HEK293 (cell line): ENCODE measurements around the gene CPNE1.

Source experiments
- BCL11B ChIP-seq: fragments of 450-650 bp; formaldehyde crosslinking; IDR thresholded peaks from 2 replicates; pipeline ENCODE4 v1.5.1; 2016; ENCODE audit warnings: low read depth, missing biosample characterization, missing genetic modification characterization
- GLI4 ChIP-seq: fragments of 450-650 bp; formaldehyde crosslinking; IDR thresholded peaks from 2 replicates; pipeline ENCODE4 v1.5.1; 2016; ENCODE audit warnings: missing biosample characterization, missing genetic modification characterization
- GLIS2 ChIP-seq: fragments of 450-650 bp; formaldehyde crosslinking; IDR thresholded peaks from 2 replicates; pipeline ENCODE4 v1.5.1; 2016; ENCODE audit warnings: missing biosample characterization, missing genetic modification characterization
- HOXA7 ChIP-seq: sonication (generic); formaldehyde crosslinking; IDR thresholded peaks from 2 replicates; pipeline ENCODE4 v1.8.1; 2022; ENCODE audit warnings: missing genetic modification reagents, borderline replicate concordance
- PRDM1 ChIP-seq: fragments of 450-650 bp; formaldehyde crosslinking; IDR thresholded peaks from 2 replicates; pipeline ENCODE4; 2016; ENCODE audit warnings: missing biosample characterization, missing genetic modification characterization
- RBAK ChIP-seq: fragments of 450-650 bp; formaldehyde crosslinking; IDR thresholded peaks from 2 replicates; pipeline ENCODE4 v1.5.1; 2016; ENCODE audit warnings: missing biosample characterization, missing genetic modification characterization
- SP7 ChIP-seq: fragments of 450-650 bp; formaldehyde crosslinking; IDR thresholded peaks from 2 replicates; pipeline ENCODE4 v1.5.1; 2016; ENCODE audit warnings: missing biosample characterization, missing genetic modification characterization
- ZBTB11 ChIP-seq: fragments of 450-650 bp; formaldehyde crosslinking; conservative IDR thresholded peaks from 2 replicates; pipeline ENCODE4 v1.5.1; 2016; ENCODE audit warnings: low read depth, missing biosample characterization, missing genetic modification characterization
- ZNF112 ChIP-seq: fragments of 450-650 bp; formaldehyde crosslinking; IDR thresholded peaks from 2 replicates; pipeline ENCODE4 v1.5.0; 2017; ENCODE audit warnings: missing biosample characterization, missing genetic modification characterization
- ZNF169 ChIP-seq: fragments of 450-650 bp; formaldehyde crosslinking; IDR thresholded peaks from 2 replicates; pipeline ENCODE4 v1.5.1; 2016; ENCODE audit warnings: missing biosample characterization, missing genetic modification characterization
- ZNF2 ChIP-seq: fragments of 450-650 bp; formaldehyde crosslinking; IDR thresholded peaks from 2 replicates; pipeline ENCODE4 v1.5.1; 2016; ENCODE audit warnings: missing biosample characterization, missing genetic modification characterization
- ZNF48 ChIP-seq: fragments of 450-650 bp; formaldehyde crosslinking; IDR thresholded peaks from 2 replicates; pipeline ENCODE4 v1.5.1; 2016; ENCODE audit warnings: missing biosample characterization, missing genetic modification characterization
- ZNF544 ChIP-seq: fragments of 450-650 bp; formaldehyde crosslinking; IDR thresholded peaks from 2 replicates; pipeline ENCODE4 v1.5.0; 2017; ENCODE audit warnings: missing biosample characterization, missing genetic modification characterization
- ZNF558 ChIP-seq: fragments of 450-650 bp; formaldehyde crosslinking; IDR thresholded peaks from 2 replicates; pipeline ENCODE4 v1.5.1; 2016; ENCODE audit warnings: missing biosample characterization, missing genetic modification characterization
- ZNF623 ChIP-seq: fragments of 450-650 bp; formaldehyde crosslinking; IDR thresholded peaks from 2 replicates; pipeline ENCODE4 v1.5.1; 2016; ENCODE audit warnings: missing biosample characterization, missing genetic modification characterization
- ZNF624 ChIP-seq: fragments of 450-650 bp; formaldehyde crosslinking; IDR thresholded peaks from 2 replicates; pipeline ENCODE4 v1.5.1; 2017; ENCODE audit warnings: missing biosample characterization, missing genetic modification characterization
- ZNF704 ChIP-seq: fragments of 450-650 bp; formaldehyde crosslinking; IDR thresholded peaks from 2 replicates; pipeline ENCODE4 v1.5.1; 2016; ENCODE audit warnings: missing biosample characterization, missing genetic modification characterization
- ZNF76 ChIP-seq: fragments of 450-650 bp; formaldehyde crosslinking; IDR thresholded peaks from 2 replicates; pipeline ENCODE4; 2016; ENCODE audit warnings: low read depth, missing biosample characterization, missing genetic modification characterization, borderline replicate concordance
- TF ChIP-seq, protein P1 (sequence below): fragments of 450-650 bp; formaldehyde crosslinking; IDR thresholded peaks from 2 replicates; pipeline ENCODE4 v1.5.1; 2016; ENCODE audit warnings: missing biosample characterization, missing genetic modification characterization, low read depth
- TF ChIP-seq, protein P2 (sequence below): IDR thresholded peaks from 2 replicates; pipeline ENCODE4 v1.6.1; 2011; ENCODE audit warnings: mild to moderate bottlenecking, low read depth, low read length, borderline replicate concordance
- TF ChIP-seq, protein P3 (sequence below): fragments of 450-650 bp; formaldehyde crosslinking; IDR thresholded peaks from 2 replicates; pipeline ENCODE4 v1.5.1; 2017; ENCODE audit warnings: missing biosample characterization, mild to moderate bottlenecking, missing genetic modification characterization, moderate library complexity
- TF ChIP-seq, protein P4 (sequence below): fragments of 450-650 bp; formaldehyde crosslinking; IDR thresholded peaks from 2 replicates; pipeline ENCODE4 v1.5.1; 2017; ENCODE audit warnings: missing biosample characterization, missing genetic modification characterization
- TF ChIP-seq, protein P5 (sequence below): fragments of 450-650 bp; formaldehyde crosslinking; IDR thresholded peaks from 2 replicates; pipeline ENCODE4 v1.5.1; 2016; ENCODE audit warnings: missing biosample characterization, missing genetic modification characterization
- TF ChIP-seq, protein P6 (sequence below): fragments of 450-650 bp; IDR thresholded peaks from 2 replicates; pipeline ENCODE4 v1.5.1; 2018; ENCODE audit warnings: missing biosample characterization, mild to moderate bottlenecking, missing genetic modification characterization

Gene CPNE1

GRCh38 chr20:35619196-35620095, 45.3 kb downstream of the CPNE1 start (continued):
- TF ChIP-seq, protein P1, sequence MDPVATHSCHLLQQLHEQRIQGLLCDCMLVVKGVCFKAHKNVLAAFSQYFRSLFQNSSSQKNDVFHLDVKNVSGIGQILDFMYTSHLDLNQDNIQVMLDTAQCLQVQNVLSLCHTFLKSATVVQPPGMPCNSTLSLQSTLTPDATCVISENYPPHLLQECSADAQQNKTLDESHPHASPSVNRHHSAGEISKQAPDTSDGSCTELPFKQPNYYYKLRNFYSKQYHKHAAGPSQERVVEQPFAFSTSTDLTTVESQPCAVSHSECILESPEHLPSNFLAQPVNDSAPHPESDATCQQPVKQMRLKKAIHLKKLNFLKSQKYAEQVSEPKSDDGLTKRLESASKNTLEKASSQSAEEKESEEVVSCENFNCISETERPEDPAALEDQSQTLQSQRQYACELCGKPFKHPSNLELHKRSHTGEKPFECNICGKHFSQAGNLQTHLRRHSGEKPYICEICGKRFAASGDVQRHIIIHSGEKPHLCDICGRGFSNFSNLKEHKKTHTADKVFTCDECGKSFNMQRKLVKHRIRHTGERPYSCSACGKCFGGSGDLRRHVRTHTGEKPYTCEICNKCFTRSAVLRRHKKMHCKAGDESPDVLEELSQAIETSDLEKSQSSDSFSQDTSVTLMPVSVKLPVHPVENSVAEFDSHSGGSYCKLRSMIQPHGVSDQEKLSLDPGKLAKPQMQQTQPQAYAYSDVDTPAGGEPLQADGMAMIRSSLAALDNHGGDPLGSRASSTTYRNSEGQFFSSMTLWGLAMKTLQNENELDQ (tag by site-specific recombination), result no peak
- TF ChIP-seq BCL11B (tag by site-specific recombination) (no peak), RBAK (tag by site-specific recombination) (no peak), ZNF624 (no peak), ZNF112 (tag by site-specific recombination) (no peak), ZNF48 (no peak), ZNF704 (tag by site-specific recombination) (no peak), ZNF76 (no peak), HOXA7 (CRISPR knock-in tag) (no peak), ZNF623 (tag by site-specific recombination) (no peak), ZBTB11 (tag by site-specific recombination) (peak; percentile 74), ZNF558 (tag by site-specific recombination) (no peak), ZNF2 (tag by site-specific recombination) (peak; percentile 100), ZNF544 (tag by site-specific recombination) (no peak), GLIS2 (peak; percentile 97), ZNF169 (tag by site-specific recombination) (no peak), SP7 (peak; percentile 86), PRDM1 (tag by site-specific recombination) (no peak), GLI4 (no peak)
- TF ChIP-seq, protein P2, sequence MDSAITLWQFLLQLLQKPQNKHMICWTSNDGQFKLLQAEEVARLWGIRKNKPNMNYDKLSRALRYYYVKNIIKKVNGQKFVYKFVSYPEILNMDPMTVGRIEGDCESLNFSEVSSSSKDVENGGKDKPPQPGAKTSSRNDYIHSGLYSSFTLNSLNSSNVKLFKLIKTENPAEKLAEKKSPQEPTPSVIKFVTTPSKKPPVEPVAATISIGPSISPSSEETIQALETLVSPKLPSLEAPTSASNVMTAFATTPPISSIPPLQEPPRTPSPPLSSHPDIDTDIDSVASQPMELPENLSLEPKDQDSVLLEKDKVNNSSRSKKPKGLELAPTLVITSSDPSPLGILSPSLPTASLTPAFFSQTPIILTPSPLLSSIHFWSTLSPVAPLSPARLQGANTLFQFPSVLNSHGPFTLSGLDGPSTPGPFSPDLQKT, result no peak
- TF ChIP-seq, protein P3, sequence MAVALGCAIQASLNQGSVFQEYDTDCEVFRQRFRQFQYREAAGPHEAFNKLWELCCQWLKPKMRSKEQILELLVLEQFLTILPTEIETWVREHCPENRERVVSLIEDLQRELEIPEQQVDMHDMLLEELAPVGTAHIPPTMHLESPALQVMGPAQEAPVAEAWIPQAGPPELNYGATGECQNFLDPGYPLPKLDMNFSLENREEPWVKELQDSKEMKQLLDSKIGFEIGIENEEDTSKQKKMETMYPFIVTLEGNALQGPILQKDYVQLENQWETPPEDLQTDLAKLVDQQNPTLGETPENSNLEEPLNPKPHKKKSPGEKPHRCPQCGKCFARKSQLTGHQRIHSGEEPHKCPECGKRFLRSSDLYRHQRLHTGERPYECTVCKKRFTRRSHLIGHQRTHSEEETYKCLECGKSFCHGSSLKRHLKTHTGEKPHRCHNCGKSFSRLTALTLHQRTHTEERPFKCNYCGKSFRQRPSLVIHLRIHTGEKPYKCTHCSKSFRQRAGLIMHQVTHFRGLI (tag by site-specific recombination), result peak; percentile 46; the same call in 1 of the 2 replicates
- TF ChIP-seq, protein P4, sequence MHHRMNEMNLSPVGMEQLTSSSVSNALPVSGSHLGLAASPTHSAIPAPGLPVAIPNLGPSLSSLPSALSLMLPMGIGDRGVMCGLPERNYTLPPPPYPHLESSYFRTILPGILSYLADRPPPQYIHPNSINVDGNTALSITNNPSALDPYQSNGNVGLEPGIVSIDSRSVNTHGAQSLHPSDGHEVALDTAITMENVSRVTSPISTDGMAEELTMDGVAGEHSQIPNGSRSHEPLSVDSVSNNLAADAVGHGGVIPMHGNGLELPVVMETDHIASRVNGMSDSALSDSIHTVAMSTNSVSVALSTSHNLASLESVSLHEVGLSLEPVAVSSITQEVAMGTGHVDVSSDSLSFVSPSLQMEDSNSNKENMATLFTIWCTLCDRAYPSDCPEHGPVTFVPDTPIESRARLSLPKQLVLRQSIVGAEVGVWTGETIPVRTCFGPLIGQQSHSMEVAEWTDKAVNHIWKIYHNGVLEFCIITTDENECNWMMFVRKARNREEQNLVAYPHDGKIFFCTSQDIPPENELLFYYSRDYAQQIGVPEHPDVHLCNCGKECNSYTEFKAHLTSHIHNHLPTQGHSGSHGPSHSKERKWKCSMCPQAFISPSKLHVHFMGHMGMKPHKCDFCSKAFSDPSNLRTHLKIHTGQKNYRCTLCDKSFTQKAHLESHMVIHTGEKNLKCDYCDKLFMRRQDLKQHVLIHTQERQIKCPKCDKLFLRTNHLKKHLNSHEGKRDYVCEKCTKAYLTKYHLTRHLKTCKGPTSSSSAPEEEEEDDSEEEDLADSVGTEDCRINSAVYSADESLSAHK (tag by site-specific recombination), result 0 out of 2 replicates have a peak, but pooled peaks have one; percentile 48
- TF ChIP-seq, protein P5, sequence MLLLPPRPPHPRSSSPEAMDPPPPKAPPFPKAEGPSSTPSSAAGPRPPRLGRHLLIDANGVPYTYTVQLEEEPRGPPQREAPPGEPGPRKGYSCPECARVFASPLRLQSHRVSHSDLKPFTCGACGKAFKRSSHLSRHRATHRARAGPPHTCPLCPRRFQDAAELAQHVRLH (tag by site-specific recombination), result no peak
- TF ChIP-seq, protein P6, sequence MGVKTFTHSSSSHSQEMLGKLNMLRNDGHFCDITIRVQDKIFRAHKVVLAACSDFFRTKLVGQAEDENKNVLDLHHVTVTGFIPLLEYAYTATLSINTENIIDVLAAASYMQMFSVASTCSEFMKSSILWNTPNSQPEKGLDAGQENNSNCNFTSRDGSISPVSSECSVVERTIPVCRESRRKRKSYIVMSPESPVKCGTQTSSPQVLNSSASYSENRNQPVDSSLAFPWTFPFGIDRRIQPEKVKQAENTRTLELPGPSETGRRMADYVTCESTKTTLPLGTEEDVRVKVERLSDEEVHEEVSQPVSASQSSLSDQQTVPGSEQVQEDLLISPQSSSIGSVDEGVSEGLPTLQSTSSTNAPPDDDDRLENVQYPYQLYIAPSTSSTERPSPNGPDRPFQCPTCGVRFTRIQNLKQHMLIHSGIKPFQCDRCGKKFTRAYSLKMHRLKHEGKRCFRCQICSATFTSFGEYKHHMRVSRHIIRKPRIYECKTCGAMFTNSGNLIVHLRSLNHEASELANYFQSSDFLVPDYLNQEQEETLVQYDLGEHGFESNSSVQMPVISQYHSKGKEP (tag by site-specific recombination), result 0 out of 2 replicates have a peak, but pooled peaks have one; percentile 16
